ENCODE measurements around the gene TTC33. TPM values are rescaled to one million over a fixed set of nuclear protein-coding genes. Genes with fewer than 3 reads are reported as not detected.

Gene TTC33
- total RNA-seq, 4 donors from 2014 or later, result 8.5 to 11.8 (median 9.6) TPM

DNA sequence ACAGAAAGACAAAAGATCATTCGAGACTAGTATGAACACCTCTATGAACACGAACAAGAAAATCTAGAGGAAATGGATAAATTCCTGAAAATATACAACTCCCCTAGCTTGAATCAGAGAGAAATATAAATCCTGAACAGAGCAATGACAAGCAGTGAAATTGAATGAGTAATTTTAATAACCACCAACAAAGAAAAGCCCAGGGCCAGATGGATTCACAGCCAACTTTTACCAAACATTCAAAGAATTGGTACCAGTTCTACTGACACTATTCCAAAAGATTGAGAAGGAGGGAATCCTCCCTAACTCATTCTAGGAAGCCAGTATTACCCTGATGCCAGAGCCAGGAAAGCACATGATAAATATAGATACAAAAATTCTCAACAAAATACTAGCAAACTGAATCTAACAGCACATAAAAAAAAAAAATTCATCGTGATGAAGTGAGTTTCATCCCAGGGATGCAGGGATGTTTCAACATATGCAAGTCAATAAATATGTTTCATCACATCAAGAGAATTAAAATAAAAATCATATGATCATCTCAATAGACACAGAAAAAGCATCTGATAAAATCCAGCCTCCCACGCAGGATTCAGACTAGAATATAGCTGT, 101.3 kb downstream of the TTC33 start:
- no peak overlapping the region for H3K4me3 ChIP-seq
- WGBS, result 33% methylated on average over 4 of the region's 4 CpGs

DNA sequence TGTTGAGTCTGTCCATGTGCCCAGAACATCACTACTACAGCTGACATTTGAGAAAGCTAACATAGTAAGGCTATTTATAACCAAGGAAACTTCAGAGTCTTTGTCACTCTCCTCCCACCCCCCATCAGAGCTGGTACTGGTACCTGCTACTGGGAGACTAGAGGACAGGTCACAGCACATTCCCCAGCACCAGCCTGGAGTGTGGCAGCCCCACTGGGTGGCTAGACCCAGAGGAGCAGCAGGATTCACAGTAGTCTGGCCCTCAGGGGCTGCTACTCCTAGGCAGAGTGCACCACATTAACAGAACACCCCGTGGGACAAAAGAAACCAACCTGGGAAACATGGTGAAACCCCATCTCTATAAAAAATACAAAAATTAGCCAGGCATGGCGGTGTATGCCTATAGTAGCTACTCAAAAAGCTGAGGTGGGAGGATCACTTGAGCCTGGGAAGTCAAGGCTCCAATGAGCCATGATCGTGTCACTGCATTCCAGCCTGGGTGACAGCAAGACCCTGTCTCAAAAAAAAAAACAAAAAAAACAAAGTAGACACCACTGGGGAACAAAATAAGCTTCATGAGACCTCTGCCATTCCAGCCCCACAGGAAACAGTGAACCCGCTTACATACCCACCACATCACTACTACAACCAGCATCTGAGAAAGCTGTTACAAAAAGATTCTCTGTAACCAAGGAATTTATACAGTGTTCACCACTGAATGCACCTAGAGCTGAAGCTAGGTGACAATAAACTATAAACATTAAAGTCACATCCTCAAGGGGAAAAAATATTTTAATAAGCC, 102.3 kb downstream of the TTC33 start:
- DNase-seq (ENCODE audit: low spot score in 2 of 2), result no peak
- TF ChIP-seq EP300 (IDR thresholded peaks at IDR 0.05) (no peak), POLR2AphosphoS5 (IDR thresholded peaks at IDR 0.05) (no peak)
- no peak overlapping the region for H3K27ac ChIP-seq

More for the DNA sequence above, 101.3 kb downstream of the TTC33 start:
- H3K27me3 ChIP-seq, result no peaks in the 10 kb centered on the region
- no peak overlapping the region for H3K27ac ChIP-seq
- peaks cover 9% of the 10 kb centered on the region for H3K4me1 ChIP-seq
- no peak for DNase-seq (ENCODE audit: low spot score in 2 of 2)
- no peaks in the 10 kb centered on the region for H3K36me3 ChIP-seq
- no peaks in the 10 kb centered on the region for H3K9me3 ChIP-seq
- no peak for TF ChIP-seq POLR2AphosphoS5 (IDR thresholded peaks at IDR 0.05)
- TF ChIP-seq POLR2A (IDR thresholded peaks at IDR 0.05), result no peak
- TF ChIP-seq, protein P1, sequence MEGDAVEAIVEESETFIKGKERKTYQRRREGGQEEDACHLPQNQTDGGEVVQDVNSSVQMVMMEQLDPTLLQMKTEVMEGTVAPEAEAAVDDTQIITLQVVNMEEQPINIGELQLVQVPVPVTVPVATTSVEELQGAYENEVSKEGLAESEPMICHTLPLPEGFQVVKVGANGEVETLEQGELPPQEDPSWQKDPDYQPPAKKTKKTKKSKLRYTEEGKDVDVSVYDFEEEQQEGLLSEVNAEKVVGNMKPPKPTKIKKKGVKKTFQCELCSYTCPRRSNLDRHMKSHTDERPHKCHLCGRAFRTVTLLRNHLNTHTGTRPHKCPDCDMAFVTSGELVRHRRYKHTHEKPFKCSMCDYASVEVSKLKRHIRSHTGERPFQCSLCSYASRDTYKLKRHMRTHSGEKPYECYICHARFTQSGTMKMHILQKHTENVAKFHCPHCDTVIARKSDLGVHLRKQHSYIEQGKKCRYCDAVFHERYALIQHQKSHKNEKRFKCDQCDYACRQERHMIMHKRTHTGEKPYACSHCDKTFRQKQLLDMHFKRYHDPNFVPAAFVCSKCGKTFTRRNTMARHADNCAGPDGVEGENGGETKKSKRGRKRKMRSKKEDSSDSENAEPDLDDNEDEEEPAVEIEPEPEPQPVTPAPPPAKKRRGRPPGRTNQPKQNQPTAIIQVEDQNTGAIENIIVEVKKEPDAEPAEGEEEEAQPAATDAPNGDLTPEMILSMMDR (IDR thresholded peaks at IDR 0.05), result no peak
- TF ChIP-seq EP300 (IDR thresholded peaks at IDR 0.05), result no peak

DNA sequence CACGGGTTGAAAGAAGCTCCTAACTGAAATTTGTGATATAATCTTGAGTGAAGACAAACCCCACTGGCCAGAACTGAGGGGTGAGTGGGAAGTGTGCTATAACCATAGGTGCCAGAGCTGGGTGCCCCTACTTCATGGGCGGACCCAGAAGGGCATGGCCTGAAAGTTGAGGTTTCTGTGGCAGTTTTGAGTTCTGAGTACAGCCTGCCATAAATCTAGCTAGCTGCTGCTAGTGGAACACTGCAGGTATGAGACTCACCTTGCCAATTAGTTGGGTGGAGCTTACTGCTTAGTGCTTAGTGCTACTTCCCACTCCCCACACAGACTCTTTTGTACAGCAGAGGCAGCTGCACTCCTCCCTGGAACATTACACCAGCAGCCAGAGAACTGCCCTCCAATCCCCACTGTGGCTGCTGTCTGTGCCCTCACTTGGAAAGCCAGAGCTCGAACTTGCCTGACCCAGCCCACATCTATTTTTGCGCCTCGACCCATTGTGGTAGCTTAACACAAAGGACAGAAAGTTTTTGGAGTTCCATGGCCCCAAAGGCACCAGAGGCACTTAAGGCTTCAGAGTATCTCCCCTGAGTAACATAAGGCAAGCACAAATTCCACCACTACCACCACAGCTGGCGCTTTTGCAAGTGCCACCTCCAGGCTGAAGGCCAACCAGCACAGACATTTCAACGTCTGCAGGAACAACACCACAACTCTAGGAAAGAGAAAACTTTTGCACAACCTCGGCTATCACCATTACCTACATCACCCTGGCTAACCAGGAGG, 103.1 kb downstream of the TTC33 start:
- Histone ChIP-seq H3K9me3 (no peaks in the 10 kb centered on the region), H3K36me3 (no peaks in the 10 kb centered on the region)

More for the DNA sequence above, 102.3 kb downstream of the TTC33 start:
- Histone ChIP-seq H3K4me1 (peaks cover 9% of the 10 kb centered on the region), H3K9me3 (no peaks in the 10 kb centered on the region), H3K36me3 (no peaks in the 10 kb centered on the region), H3K4me3 (no peak overlapping the region), H3K27me3 (no peaks in the 10 kb centered on the region)
- 92% methylated on average over 4 of the region's 4 CpGs for WGBS

DNA sequence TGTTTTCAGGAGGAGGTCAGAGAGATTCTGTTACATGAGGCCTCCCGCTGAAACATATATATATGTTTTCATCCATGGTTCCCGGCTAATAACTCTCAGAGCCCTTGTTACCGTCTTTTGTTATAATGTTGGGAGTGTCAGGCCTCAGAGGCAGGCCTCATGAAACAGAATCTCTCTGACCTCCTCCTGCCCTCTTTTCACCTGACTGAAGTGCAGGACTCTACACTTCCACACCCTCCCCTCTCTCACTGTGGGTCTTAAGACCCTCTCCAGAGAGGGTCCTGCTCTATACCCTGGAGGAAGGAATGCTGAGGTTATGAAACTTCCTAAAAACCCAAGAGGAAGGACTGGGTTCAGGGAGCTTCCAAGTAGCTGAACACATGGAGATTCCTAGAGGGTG, 104.6 kb downstream of the TTC33 start:
- TF ChIP-seq POLR2A (IDR thresholded peaks at IDR 0.05), result no peak
- no peak for TF ChIP-seq POLR2AphosphoS5 (IDR thresholded peaks at IDR 0.05)
- TF ChIP-seq, protein P1 (IDR thresholded peaks at IDR 0.05), result no peak
- no peak for TF ChIP-seq EP300 (IDR thresholded peaks at IDR 0.05)
- DNase-seq (ENCODE audit: low spot score in 2 of 2), result no peak
- no peaks in the 10 kb centered on the region for H3K36me3 ChIP-seq
- no peak overlapping the region for H3K4me3 ChIP-seq
- WGBS, result 96% methylated on average over 3 of the region's 3 CpGs
- H3K4me1 ChIP-seq, result peaks cover 9% of the 10 kb centered on the region
- H3K27me3 ChIP-seq, result no peaks in the 10 kb centered on the region
- H3K9me3 ChIP-seq, result no peaks in the 10 kb centered on the region
- H3K27ac ChIP-seq, result no peak overlapping the region

More for the DNA sequence above, 103.1 kb downstream of the TTC33 start:
- Histone ChIP-seq H3K4me1 (peaks cover 9% of the 10 kb centered on the region), H3K4me3 (no peak overlapping the region), H3K27ac (no peak overlapping the region), H3K27me3 (no peaks in the 10 kb centered on the region)
- TF ChIP-seq POLR2A (IDR thresholded peaks at IDR 0.05) (no peak), EP300 (IDR thresholded peaks at IDR 0.05) (no peak), POLR2AphosphoS5 (IDR thresholded peaks at IDR 0.05) (no peak)
- TF ChIP-seq, protein P1 (IDR thresholded peaks at IDR 0.05), result no peak
- DNase-seq (ENCODE audit: low spot score in 2 of 2), result no peak
- WGBS, result 57% methylated on average over 8 of the region's 8 CpGs

DNA sequence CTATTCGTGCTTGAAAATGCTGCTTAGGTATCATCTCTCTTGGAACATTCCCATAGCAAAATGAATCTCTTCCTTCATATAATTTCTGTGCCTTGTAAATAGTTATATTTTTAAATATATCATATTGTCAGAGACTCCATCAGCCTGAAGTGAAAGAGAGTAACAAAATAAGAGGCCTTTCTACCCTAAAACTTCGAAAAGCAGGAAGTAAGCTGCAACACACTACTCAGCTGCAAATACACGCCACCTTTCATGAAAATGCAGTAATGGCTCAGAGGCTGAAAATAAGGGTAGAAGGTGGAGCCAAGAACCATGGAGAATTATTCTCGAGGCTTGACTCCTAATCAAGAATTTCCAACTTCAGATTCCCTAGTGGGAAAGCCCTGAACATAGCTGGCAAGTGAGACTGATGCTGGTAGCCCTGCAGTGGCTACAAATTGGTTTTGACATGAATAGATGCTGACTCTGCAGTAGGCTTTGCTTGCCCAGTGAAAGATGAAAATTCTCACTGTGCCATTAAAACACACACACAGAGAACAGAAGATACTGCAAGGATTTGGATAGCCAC, 106.2 kb downstream of the TTC33 start:
- Histone ChIP-seq H3K4me1 (peaks cover 8% of the 10 kb centered on the region), H3K27ac (no peak overlapping the region), H3K27me3 (no peaks in the 10 kb centered on the region), H3K9me3 (no peaks in the 10 kb centered on the region), H3K36me3 (no peaks in the 10 kb centered on the region), H3K4me3 (no peak overlapping the region)
- TF ChIP-seq, protein P1 (IDR thresholded peaks at IDR 0.05), result no peak
- TF ChIP-seq POLR2AphosphoS5 (IDR thresholded peaks at IDR 0.05), result no peak
- no peak for DNase-seq (ENCODE audit: low spot score in 2 of 2)
- WGBS, result 75% methylated on average over 4 of the region's 4 CpGs

All from suprapubic skin (tissue), 4 donors.